Activated CD8-positive, alpha-beta T cell treated with anti-CD3 and anti-CD28 coated beads for 36 hours (primary cell): ENCODE data around the gene MTIF2. TPM values are rescaled to one million over a fixed set of nuclear protein-coding genes. Genes with fewer than 3 reads are reported as not detected.
"Not testable (repeated sequence)": the region's sequence is repeated elsewhere in the genome, so short reads cannot be mapped to it uniquely, and the experiment has no call there.

Experiments
- ATAC-seq: fragments of 200-7000 bp; cut with Tn5 transposase; one replicate; pipeline ENCODE4 v1.10.0; 2021; ENCODE audit warnings: mild to moderate bottlenecking, moderate library complexity
- CTCF ChIA-PET: fragments of 350-600 bp; sonication (Branson Sonifier 250); formaldehyde crosslinking; loops from one replicate; lab custom pipeline; 2021; ENCODE audit warnings: antibody characterized with exemption; lab: Charles Lee
- POLR2A ChIA-PET: fragments of 350-600 bp; sonication (Branson Sonifier 250); formaldehyde crosslinking; loops from one replicate; lab custom pipeline; 2021; ENCODE audit warnings: antibody characterized with exemption; lab: Charles Lee
- DNase-seq: peaks from one replicate; pipeline ENCODE4 v3.0.0-alpha.2; 2020
- H3K27ac Mint-ChIP-seq: one replicate; pipeline ENCODE4 v1.8.0; 2021; ENCODE audit warnings: mild to moderate bottlenecking, mixed read lengths
- H3K27me3 Mint-ChIP-seq: one replicate; pipeline ENCODE4 v1.8.0; 2021; ENCODE audit warnings: mixed read lengths
- H3K36me3 Mint-ChIP-seq: one replicate; pipeline ENCODE4 v1.8.0; 2021; ENCODE audit warnings: low read depth, mixed read lengths
- H3K4me1 Mint-ChIP-seq: one replicate; pipeline ENCODE4 v1.8.0; 2021; ENCODE audit warnings: low read depth, mixed read lengths
- H3K4me3 Mint-ChIP-seq: one replicate; pipeline ENCODE4 v1.8.0; 2021; ENCODE audit warnings: mild to moderate bottlenecking, moderate library complexity, mixed read lengths
- H3K9me3 Mint-ChIP-seq: one replicate; pipeline ENCODE4 v1.8.0; 2021; ENCODE audit warnings: mixed read lengths
- intact Hi-C: fragments of 100-400 bp; cut with micrococcal nuclease; formaldehyde crosslinking; loops from one replicate; pipeline ENCODE4 v1.10.0; 2022
- total RNA-seq, 2 experiments: library from RNA; stranded (reverse); gene quantifications; one replicate each; pipeline ENCODE4 v1.2.3, GENCODE V29; 2021
- TF ChIP-seq, protein P1 (sequence below): fragments of 200-600 bp; IDR thresholded peaks from one replicate; pipeline ENCODE4 v1.8.0; 2022; ENCODE audit warnings: antibody characterized with exemption, mild to moderate bottlenecking

The MTIF2 gene
- total RNA-seq, 2 experiments from 2014 or later, result 50.5 to 51.1 TPM

DNA sequence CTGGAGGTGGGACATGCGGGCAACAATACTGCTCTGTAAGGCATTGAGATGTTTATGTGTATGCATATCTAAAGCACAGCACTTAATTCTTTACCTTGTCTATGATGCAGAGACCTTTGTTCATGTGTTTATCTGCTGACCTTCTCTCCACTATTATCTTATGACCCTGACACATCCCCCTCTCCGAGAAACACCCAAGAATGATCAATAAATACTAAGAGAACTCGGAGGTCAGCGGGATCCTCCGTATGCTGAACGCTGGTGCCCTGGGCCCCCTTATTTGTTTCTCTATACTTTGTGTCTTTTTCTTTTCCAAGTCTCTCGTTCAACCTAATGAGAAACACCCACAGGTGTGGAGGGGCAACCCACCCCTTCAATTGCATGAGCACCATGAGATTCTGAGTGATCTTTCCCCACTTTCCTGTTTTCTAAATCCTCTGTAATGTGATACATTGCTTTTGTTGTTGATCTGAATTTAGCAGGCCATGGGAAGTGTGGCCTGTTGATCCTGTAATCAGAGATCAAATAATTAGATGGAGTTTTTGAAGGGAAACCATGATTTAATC lies 10.9 kb upstream of the MTIF2 start:
- peaks cover 17% of the 10 kb centered on the region for H3K4me1 Mint-ChIP-seq
- CTCF ChIA-PET, result interaction anchor here (1.5 to 1.6 kb wide), 2 partner anchors 12 to 60 kb away, joined by 3 read pairs; no protein-coding TSS in a partner anchor
- POLR2A ChIA-PET, H3K4me3 Mint-ChIP-seq, H3K9me3 Mint-ChIP-seq, H3K27ac Mint-ChIP-seq, H3K36me3 Mint-ChIP-seq, ATAC-seq, H3K27me3 Mint-ChIP-seq, DNase-seq: not testable (repeated sequence)
- intact Hi-C loops, result loop anchor here (10.0 kb wide), 1 partner anchor 145 kb away; no protein-coding TSS in a partner anchor

DNA sequence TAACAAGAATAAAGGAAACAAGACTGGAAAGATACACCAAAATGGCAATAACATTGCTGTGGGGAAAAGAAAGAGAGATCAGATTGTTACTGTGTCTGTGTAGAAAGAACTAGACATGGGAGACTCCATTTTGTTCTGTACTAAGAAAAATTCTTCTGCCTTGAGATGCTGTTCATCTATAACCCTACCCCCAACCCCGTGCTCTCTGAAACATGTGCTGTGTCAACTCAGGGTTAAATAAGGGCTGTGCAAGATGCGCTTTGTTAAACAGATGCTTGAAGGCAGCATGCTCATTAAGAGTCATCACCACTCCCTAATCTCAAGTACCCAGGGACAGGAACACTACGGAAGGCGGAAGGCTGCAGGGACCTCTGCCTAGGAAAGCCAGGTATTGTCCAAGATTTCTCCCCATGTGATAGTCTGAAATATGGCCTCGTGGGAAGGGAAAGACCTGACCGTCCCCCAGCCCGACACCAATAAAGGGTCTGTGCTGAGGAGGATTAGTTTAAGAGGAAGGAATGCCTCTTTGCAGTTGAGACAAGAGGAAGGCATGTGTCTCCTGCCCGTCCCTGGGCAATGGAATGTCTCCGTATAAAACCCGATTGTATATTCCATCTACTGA lies 10.3 kb upstream of the MTIF2 start:
- H3K27ac Mint-ChIP-seq, result not testable (repeated sequence)

DNA sequence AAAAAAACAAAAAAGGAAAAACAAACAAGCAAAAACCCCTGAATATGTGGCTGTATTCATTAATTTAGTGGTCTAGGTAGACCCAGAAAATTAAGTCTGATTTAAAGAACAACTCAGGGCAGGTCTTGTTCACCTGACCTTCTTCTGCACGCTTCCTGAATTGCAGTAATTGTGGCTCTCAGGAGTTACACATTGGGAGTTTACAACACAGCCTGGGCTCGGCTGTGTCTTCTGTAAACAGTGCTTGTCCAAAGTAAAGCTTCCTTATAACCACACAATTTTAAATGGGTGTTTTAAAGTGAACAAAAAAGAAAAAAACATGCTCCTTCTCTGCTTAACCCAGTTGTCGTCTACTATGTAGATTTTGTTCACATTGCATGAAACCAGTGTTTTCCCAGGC lies 8.3 kb upstream of the MTIF2 start:
- ChIA-PET CTCF (no interaction called here), POLR2A (no interaction called here)
- TF ChIP-seq, protein P1, sequence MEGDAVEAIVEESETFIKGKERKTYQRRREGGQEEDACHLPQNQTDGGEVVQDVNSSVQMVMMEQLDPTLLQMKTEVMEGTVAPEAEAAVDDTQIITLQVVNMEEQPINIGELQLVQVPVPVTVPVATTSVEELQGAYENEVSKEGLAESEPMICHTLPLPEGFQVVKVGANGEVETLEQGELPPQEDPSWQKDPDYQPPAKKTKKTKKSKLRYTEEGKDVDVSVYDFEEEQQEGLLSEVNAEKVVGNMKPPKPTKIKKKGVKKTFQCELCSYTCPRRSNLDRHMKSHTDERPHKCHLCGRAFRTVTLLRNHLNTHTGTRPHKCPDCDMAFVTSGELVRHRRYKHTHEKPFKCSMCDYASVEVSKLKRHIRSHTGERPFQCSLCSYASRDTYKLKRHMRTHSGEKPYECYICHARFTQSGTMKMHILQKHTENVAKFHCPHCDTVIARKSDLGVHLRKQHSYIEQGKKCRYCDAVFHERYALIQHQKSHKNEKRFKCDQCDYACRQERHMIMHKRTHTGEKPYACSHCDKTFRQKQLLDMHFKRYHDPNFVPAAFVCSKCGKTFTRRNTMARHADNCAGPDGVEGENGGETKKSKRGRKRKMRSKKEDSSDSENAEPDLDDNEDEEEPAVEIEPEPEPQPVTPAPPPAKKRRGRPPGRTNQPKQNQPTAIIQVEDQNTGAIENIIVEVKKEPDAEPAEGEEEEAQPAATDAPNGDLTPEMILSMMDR, result no peak
- intact Hi-C loops, result no loop called here
- no peak overlapping the region for H3K4me3 Mint-ChIP-seq
- DNase-seq (no peak), ATAC-seq (no peak)
- no peaks in the 10 kb centered on the region for H3K27me3 Mint-ChIP-seq
- H3K27ac Mint-ChIP-seq, result no peak overlapping the region
- H3K9me3 Mint-ChIP-seq, result no peaks in the 10 kb centered on the region
- H3K4me1 Mint-ChIP-seq, result peaks cover 4% of the 10 kb centered on the region
- H3K36me3 Mint-ChIP-seq, result no peaks in the 10 kb centered on the region

More for the DNA sequence above, 10.3 kb upstream of the MTIF2 start:
- POLR2A ChIA-PET, intact Hi-C loops, H3K36me3 Mint-ChIP-seq, H3K4me3 Mint-ChIP-seq, CTCF ChIA-PET, DNase-seq, H3K9me3 Mint-ChIP-seq, ATAC-seq, H3K27me3 Mint-ChIP-seq: not testable (repeated sequence)
- H3K4me1 Mint-ChIP-seq, result peaks cover 15% of the 10 kb centered on the region

DNA sequence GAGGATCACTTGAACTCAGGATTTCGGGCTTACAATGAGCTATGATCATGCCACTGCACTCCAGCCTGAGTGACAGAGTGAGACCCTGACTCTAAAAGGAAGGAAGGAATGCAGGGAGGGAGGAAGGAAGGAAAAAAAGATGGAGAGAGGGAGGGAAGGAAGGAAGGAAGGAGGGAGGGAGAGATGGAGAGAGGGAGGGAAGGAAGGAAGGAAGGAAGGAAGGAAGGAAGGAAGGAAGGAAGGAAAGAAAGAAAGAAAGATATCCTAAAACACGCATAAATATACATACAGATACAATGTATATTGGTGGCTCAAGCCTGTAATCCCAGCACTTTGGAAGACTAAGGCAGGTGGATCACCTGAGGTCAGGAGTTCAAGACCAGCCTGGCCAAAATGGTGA lies 5.3 kb upstream of the MTIF2 start:
- H3K4me1 Mint-ChIP-seq, H3K27me3 Mint-ChIP-seq, DNase-seq, H3K27ac Mint-ChIP-seq, H3K9me3 Mint-ChIP-seq, CTCF ChIA-PET, POLR2A ChIA-PET, H3K4me3 Mint-ChIP-seq, ATAC-seq, H3K36me3 Mint-ChIP-seq, intact Hi-C loops: not testable (repeated sequence)

DNA sequence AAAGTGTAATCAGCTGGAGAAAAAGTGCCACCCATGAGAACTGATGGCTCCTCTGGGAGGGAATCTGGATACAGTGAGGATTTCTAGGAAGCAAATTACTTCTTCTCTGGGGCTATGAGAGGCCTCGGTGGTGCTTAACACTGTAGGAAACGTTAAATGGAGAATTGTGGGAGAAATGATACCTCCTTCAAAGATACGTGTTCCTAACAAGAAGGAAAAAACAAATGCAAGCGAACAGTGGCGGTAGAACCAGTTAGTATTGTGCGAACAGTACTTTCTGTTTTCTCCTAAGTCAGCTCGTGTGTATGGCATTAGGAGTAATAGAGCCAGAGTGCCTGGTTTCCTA lies 587 bp upstream of the MTIF2 start:
- TF ChIP-seq, protein P1, result no peak
- ATAC-seq (no peak), DNase-seq (peak; percentile 12)
- ChIA-PET POLR2A (interaction anchor here (0.7 to 2.0 kb wide), 3 partner anchors 12 to 47 kb away, joined by 3 to 7 read pairs (median 5); no protein-coding TSS in a partner anchor), CTCF (interaction anchor here (0.6 kb wide), 1 partner anchor 162 kb away, joined by 3 read pairs; no protein-coding TSS in a partner anchor)
- intact Hi-C loops, result no loop called here
- Mint-ChIP-seq H3K4me1 (peaks cover 8% of the 10 kb centered on the region), H3K9me3 (no peaks in the 10 kb centered on the region), H3K27me3 (no peaks in the 10 kb centered on the region), H3K27ac (peak overlapping the region; percentile 94), H3K36me3 (peaks cover 11% of the 10 kb centered on the region), H3K4me3 (peak overlapping the region; percentile 95)

DNA sequence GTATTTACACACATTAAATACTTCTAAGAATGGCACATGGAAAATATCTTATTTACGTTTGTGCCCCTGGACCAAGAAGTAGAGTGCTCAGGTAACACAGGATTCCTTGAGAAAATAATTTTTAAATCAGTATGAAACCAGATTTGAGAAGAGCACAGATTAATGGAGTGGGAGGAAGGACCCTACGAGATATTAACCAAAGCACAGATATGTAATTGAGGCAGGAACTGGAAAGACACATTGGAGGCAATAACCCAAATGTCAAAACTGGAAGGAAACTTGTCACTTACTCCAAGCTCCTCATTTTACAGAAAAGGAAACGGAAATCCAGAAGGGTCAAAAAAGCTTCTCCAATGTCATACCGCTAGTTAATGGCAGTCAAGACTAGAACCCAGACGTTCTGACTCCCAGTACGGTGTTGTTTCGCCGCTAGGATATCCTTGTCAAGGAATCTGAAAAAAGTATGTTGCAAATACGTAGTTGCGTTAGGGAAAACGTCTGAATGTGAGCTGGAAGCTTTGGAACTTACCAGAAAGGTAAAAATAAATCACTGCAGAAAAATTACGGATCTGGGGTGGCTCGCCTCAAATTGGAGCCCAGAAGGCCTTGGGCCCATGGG lies 634 bp downstream of the MTIF2 start:
- H3K4me1 Mint-ChIP-seq, result peaks cover 8% of the 10 kb centered on the region
- H3K36me3 Mint-ChIP-seq, result peaks cover 23% of the 10 kb centered on the region
- H3K27me3 Mint-ChIP-seq, result no peaks in the 10 kb centered on the region
- ChIA-PET CTCF (interaction anchor here (0.7 to 1.2 kb wide), 2 partner anchors 12 to 369 kb away, joined by 3 read pairs; no protein-coding TSS in a partner anchor), POLR2A (interaction anchor here (1.0 to 1.9 kb wide), 3 partner anchors 10 to 46 kb away, joined by 3 to 8 read pairs (median 5); no protein-coding TSS in a partner anchor)
- DNase-seq (no peak), ATAC-seq (no peak)
- peak overlapping the region; percentile 94 for H3K27ac Mint-ChIP-seq
- H3K9me3 Mint-ChIP-seq, result no peaks in the 10 kb centered on the region
- intact Hi-C loops, result no loop called here
- TF ChIP-seq, protein P1, result no peak
- peak overlapping the region; percentile 95 for H3K4me3 Mint-ChIP-seq

DNA sequence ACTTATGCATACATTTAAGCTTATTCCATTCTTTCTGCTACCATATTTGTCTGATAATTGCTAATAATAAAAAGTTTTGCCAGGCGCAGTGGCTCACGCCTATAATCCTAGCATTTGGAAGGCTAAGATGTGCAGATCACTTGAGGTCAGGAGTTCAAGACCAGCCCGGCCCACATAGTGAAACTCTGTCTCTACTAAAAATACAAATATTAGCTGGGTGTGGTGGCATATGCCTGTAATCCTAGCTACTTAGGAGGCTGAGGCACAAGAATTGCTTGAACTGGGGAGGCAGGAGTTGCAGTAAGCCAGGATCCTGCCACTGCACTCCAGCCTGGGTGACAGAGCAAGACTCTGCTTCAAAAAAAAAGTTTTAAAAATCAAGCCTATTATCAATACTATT lies 9.4 kb downstream of the MTIF2 start:
- H3K36me3 Mint-ChIP-seq, result peaks cover 19% of the 10 kb centered on the region
- DNase-seq, H3K9me3 Mint-ChIP-seq: not testable (repeated sequence)

More for the DNA sequence above, 9.4 kb downstream of the MTIF2 start:
- H3K27ac Mint-ChIP-seq, ATAC-seq, H3K4me3 Mint-ChIP-seq, H3K27me3 Mint-ChIP-seq, H3K4me1 Mint-ChIP-seq, intact Hi-C loops: not testable (repeated sequence)
- ChIA-PET CTCF (interaction anchor here (1.0 kb wide), 1 partner anchor 25 kb away, joined by 3 read pairs; no protein-coding TSS in a partner anchor), POLR2A (interaction anchor here (2.9 kb wide), 1 partner anchor 9 kb away, joined by 8 read pairs; the partner anchor contains the start of gene MTIF2)
